ENCODE measurements around the gene YRDC. TPM values are rescaled to one million over a fixed set of nuclear protein-coding genes. Genes with fewer than 3 reads are reported as not detected.

YRDC gene
- total and polyA plus RNA-seq, 2 of the 13 experiments (the other 11 are each of a cell fraction or from before 2014, with no cell fraction given) = 27.5 to 29.2 TPM

DNA sequence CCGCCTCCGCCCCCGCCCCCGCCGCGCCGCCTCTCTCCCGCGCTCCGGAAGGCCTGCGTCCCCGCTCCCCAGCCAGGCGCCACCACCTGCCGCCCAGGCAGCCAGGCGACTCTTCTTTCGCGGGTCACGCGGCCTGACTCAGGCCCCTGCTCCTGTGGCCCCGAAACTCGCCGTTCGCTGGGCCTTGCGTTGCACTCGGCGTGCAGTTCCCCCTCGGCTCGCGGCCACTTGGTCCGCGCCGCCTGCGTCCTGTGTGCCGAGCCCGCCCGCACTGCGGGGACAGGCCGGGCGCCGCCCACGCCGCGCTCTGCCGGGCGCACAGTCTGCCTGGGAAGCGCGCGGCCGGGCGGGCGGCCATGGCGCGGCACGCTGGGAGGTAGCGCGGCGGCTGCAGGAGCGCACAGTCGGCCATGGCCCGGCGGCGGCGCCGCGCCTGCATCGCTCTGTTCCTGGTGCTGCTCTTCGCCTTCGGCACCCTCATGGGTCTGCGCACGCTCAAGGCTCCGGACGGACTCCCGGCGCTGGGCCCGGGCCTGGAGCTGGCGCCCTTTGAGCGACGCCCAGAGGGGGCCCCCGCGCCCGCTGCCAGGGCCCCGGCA, 14.1 kb downstream of the YRDC start, which contains the start of gene MANEAL (continued):
- TF ChIP-seq HCFC1 (IDR thresholded peaks at IDR 0.05; ENCODE audit: low read depth, low read length) (no peak), TMF1 (CRISPR knock-in tag; IDR thresholded peaks at IDR 0.05; ENCODE audit: low read depth) (peak; percentile 90; the same call in 1 of the 2 replicates), ZNF564 (CRISPR knock-in tag; IDR thresholded peaks at IDR 0.05) (no peak), STAG1 (CRISPR knock-in tag; IDR thresholded peaks at IDR 0.05) (no peak; the same call in 1 of the 2 replicates), RARA (CRISPR knock-in tag; IDR thresholded peaks at IDR 0.05) (no peak), ZSCAN30 (CRISPR knock-in tag; IDR thresholded peaks at IDR 0.05) (no peak), ELF1 (CRISPR knock-in tag; IDR thresholded peaks at IDR 0.05) (peak; percentile 28; the same call in 1 of the 2 replicates), SOX5 (CRISPR knock-in tag; IDR thresholded peaks at IDR 0.05; ENCODE audit: borderline replicate concordance) (no peak), ZKSCAN8 (CRISPR knock-in tag; IDR thresholded peaks at IDR 0.05; ENCODE audit: borderline replicate concordance) (no peak), HDAC2 (CRISPR knock-in tag; IDR thresholded peaks at IDR 0.05) (no peak), NR2F1 (CRISPR knock-in tag; IDR thresholded peaks at IDR 0.05) (no peak), AHR (CRISPR knock-in tag; IDR thresholded peaks at IDR 0.05) (no peak), SIN3A (IDR thresholded peaks at IDR 0.05; ENCODE audit: borderline replicate concordance, low read depth, low read length) (no peak), POGZ (CRISPR knock-in tag; IDR thresholded peaks at IDR 0.05) (no peak), HNRNPLL (IDR thresholded peaks at IDR 0.05; ENCODE audit: low read depth, low read length, poor library complexity, severe bottlenecking) (no peak)
- TF ChIP-seq, protein P1, sequence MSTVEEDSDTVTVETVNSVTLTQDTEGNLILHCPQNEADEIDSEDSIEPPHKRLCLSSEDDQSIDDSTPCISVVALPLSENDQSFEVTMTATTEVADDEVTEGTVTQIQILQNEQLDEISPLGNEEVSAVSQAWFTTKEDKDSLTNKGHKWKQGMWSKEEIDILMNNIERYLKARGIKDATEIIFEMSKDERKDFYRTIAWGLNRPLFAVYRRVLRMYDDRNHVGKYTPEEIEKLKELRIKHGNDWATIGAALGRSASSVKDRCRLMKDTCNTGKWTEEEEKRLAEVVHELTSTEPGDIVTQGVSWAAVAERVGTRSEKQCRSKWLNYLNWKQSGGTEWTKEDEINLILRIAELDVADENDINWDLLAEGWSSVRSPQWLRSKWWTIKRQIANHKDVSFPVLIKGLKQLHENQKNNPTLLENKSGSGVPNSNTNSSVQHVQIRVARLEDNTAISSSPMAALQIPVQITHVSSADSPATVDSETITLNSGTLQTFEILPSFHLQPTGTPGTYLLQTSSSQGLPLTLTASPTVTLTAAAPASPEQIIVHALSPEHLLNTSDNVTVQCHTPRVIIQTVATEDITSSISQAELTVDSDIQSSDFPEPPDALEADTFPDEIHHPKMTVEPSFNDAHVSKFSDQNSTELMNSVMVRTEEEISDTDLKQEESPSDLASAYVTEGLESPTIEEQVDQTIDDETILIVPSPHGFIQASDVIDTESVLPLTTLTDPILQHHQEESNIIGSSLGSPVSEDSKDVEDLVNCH (CRISPR knock-in tag; IDR thresholded peaks at IDR 0.05) = no peak
- TF ChIP-seq, protein P2, sequence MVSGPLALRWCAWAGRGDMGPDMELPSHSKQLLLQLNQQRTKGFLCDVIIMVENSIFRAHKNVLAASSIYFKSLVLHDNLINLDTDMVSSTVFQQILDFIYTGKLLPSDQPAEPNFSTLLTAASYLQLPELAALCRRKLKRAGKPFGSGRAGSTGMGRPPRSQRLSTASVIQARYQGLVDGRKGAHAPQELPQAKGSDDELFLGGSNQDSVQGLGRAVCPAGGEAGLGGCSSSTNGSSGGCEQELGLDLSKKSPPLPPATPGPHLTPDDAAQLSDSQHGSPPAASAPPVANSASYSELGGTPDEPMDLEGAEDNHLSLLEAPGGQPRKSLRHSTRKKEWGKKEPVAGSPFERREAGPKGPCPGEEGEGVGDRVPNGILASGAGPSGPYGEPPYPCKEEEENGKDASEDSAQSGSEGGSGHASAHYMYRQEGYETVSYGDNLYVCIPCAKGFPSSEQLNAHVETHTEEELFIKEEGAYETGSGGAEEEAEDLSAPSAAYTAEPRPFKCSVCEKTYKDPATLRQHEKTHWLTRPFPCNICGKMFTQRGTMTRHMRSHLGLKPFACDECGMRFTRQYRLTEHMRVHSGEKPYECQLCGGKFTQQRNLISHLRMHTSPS (CRISPR knock-in tag; IDR thresholded peaks at IDR 0.05; ENCODE audit: low read depth) = no peak
- TF ChIP-seq, protein P3, sequence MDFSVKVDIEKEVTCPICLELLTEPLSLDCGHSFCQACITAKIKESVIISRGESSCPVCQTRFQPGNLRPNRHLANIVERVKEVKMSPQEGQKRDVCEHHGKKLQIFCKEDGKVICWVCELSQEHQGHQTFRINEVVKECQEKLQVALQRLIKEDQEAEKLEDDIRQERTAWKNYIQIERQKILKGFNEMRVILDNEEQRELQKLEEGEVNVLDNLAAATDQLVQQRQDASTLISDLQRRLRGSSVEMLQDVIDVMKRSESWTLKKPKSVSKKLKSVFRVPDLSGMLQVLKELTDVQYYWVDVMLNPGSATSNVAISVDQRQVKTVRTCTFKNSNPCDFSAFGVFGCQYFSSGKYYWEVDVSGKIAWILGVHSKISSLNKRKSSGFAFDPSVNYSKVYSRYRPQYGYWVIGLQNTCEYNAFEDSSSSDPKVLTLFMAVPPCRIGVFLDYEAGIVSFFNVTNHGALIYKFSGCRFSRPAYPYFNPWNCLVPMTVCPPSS (IDR thresholded peaks at IDR 0.05) = no peak
- TF ChIP-seq, protein P4, sequence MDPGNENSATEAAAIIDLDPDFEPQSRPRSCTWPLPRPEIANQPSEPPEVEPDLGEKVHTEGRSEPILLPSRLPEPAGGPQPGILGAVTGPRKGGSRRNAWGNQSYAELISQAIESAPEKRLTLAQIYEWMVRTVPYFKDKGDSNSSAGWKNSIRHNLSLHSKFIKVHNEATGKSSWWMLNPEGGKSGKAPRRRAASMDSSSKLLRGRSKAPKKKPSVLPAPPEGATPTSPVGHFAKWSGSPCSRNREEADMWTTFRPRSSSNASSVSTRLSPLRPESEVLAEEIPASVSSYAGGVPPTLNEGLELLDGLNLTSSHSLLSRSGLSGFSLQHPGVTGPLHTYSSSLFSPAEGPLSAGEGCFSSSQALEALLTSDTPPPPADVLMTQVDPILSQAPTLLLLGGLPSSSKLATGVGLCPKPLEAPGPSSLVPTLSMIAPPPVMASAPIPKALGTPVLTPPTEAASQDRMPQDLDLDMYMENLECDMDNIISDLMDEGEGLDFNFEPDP (CRISPR knock-in tag; conservative IDR thresholded peaks at IDR 0.05) = no peak

Measured in HepG2 (cell line).